T-helper 9 cell (primary cell): ENCODE data around the gene ATP2C2.

Experiments
- DNase-seq: peaks from one replicate; pipeline ENCODE4 v3.0.0-alpha.2; 2020

The ATP2C2 gene

GRCh38 chr16:84481051-84481735 lies 112.9 kb downstream of the ATP2C2 start:
- no peak for DNase-seq

- DNase-seq, result no peak
Measured at GRCh38 chr16:84482001-84482891, 113.9 kb downstream of the ATP2C2 start.

DNA sequence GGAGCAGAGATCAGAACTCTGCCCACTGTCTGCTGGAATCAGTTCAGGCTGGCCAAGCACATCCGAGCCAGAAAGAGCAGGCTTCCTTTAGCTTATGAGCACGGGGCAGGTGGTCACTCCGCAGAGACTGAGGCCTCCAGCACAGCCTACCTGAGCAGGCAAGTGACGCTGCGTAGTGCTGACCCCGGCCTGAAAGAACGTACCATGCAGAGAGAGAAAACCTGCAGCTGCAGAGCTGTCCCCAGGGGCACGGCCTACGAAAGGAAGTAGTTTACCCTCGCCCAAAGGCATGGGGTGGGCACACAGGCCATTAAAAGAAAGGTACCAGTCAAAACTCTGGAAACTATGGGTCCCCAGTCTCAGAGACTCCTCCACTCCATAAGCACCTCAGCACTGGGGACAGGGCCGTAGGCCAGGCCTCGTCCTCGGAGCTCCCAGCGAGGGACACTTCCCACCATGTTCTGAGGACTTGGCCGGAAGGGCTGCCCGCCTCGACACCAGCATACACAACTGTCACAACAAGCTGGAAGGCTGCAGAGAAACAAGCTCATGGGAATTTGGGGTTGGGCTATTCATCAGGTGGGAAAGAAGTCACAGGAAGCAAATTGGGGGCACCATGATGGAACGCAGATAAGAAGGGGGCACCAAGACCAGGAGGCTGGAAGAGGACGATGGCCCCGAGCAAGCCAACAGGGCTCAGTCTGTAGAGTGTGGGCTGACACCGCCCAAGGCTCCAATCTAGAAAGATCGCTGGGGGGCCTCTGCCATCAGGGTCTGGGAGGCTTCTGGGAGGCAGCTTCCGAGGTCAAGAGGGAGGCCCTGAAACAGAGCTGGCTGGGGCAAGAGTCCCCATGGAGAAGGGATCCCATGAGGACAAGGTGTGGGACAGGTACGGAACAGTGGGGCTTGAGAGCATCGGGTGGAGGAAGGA lies 114.9 kb downstream of the ATP2C2 start:
- DNase-seq, result no peak

- no peak for DNase-seq
Measured at GRCh38 chr16:84483882-84484565, 115.7 kb downstream of the ATP2C2 start.

DNA sequence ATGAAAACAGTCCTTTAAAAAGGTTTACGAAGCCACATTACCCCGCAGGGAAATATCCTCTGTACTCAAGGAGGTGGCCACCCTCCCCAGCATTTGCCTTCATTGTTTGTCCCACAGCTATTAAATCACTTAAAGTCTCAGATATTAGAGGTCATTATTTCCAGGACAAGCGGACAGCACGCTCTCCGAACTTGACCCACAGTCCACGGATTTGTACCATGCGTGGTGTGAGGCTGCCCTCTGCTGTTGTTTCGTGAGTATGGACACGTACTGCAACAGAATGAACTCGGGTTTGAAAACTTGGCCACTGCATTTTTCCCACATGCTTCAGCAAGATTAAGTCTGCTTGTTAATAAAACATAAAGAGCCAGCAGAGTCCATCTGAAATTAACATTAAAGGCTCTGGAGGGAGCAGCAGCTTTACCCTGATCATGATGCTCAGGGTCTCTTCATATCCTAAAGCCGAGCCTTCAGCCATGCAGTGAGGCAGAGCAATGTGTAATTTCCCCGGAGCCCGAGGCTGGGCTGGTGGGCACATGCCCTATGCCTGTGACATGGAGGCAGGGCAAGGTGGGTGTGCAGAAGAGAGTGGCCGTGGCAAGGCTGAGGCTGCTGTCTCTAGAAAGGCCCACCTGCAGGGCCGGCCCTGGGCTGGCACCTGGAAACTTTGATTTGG lies 116.4 kb downstream of the ATP2C2 start:
- no peak for DNase-seq

DNA sequence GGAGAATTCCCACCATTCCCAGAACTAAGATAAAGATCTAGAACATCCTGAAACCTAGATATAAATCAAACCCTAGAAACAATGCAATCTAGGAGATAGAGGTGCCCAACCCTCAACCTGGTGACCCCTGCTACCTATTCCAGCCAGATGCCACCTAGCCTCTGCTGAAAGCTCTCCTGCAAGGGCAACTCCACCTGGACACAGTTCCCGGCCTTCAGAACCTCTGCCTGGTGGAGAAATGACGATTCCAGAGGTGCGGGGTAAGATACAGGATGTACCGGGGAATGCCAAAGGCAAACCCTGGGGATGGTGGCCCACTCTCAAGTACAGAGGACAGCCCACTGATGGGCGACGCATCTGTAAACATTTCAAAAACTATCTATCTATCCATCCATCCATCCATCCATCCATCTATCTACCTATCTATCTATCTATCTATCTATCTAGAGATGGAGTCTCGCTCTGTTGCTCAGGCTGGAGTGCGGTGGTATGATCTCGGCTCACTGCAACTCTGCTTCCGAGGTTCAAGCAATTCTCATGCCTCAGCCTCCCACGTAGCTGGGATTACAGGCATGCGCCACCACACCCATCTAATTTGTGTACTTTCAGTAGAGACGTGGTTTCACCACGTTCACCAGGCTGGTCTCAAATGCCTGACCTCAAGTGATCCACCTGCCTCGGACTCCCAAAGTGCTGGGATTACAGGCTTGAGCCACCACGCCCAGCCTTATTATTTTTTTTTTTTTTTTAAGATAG lies 117.1 kb downstream of the ATP2C2 start:
- DNase-seq, result no peak

GRCh38 chr16:84486126-84486525 lies 117.8 kb downstream of the ATP2C2 start:
- no peak for DNase-seq

- no peak for DNase-seq
Measured at GRCh38 chr16:84486551-84487235, 118.4 kb downstream of the ATP2C2 start.

DNA sequence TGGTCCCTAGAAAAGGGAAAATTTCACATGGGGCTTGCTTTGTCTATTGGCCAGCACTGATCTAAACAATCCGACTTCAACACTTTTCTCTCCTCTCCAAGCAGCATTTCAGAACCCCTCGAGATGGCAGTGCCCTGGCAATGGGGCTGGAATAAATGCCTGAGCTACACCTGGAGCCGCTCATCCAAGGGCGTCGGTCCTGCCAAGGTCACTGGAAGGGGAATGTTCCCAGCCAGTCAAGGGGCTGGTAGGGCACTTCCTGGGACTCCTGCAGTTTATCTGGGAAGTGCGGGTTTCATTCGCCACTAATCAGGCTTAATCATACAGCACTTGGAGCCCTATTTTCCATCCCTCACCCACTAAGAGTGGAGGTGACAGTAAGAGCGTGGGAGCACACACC lies 119.0 kb downstream of the ATP2C2 start:
- no peak for DNase-seq

- DNase-seq, result no peak
Measured at GRCh38 chr16:84489131-84489530, 120.8 kb downstream of the ATP2C2 start.

GRCh38 chr16:84495506-84495905 lies 127.2 kb downstream of the ATP2C2 start:
- DNase-seq, result no peak

- DNase-seq, result no peak
Measured at GRCh38 chr16:84496991-84497390, 128.7 kb downstream of the ATP2C2 start.

- no peak for DNase-seq
Measured at GRCh38 chr16:84497418-84498222, 129.3 kb downstream of the ATP2C2 start.

- no peak for DNase-seq
Measured at GRCh38 chr16:84498223-84498610, 129.9 kb downstream of the ATP2C2 start.

- no peak for DNase-seq
Measured at GRCh38 chr16:84498859-84499620, 130.7 kb downstream of the ATP2C2 start.

- no peak for DNase-seq
Measured at GRCh38 chr16:84499638-84500037, 131.3 kb downstream of the ATP2C2 start.

GRCh38 chr16:84500531-84500930 lies 132.2 kb downstream of the ATP2C2 start:
- DNase-seq, result no peak

DNA sequence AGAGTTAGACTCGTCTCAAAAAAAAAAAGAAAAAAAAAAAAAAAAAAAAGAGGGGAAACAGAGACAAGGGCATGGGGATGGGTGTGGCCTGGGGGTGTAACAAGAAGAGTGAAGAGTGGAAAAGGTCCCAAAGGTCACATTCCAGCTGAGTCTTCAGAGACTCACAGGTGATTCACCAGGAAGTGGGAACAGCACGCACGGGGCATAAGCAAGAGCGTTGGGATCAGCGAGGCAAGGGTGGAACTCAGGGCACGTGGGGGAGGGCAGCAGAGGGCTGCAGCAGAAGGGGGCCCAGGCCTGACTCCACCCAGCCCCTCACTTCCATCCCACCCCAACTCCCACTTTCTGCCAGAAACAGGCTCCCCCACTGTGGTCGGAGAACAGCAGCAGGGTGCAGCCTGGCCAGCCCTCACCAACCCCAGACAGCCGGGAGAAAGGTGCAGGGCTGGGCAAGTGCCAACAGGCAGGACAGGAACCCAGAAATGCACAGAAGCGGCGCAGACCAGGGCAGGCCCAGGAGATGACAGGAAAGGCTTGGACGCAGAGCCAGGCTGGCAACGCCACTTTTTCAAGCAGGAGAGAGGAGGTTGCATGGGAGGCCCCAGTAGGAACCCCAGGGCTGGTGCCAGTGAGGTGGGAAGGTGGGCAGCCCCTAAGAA lies 132.9 kb downstream of the ATP2C2 start:
- no peak for DNase-seq
